ENCODE measurements around the gene PBX1.
A peak's percentile ranks its signal among the peaks of the same experiment; 100 is the strongest.

Gene PBX1

DNA sequence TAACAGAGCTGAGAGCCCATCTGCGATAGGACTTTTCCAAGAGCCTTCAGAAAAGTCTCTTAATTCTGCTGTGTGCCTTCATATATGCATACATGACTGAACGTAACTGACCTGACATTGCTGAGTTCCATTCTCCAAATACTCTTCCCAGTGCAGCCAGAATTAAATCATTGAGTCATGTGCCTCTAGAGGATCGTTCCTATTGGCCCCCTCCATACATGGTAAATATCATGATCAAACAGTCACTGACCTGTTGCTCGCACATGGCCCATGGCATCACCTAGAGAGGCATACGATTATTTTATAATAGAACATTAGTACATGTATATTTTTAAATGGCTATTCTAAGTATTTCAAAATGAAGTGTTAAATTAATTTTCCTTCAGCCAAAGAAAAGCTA is 186.8 kb downstream of the PBX1 start:
- DNase-seq (ENCODE audit: extremely low read depth, low read depth) = no peak
- TF ChIP-seq, protein P1, sequence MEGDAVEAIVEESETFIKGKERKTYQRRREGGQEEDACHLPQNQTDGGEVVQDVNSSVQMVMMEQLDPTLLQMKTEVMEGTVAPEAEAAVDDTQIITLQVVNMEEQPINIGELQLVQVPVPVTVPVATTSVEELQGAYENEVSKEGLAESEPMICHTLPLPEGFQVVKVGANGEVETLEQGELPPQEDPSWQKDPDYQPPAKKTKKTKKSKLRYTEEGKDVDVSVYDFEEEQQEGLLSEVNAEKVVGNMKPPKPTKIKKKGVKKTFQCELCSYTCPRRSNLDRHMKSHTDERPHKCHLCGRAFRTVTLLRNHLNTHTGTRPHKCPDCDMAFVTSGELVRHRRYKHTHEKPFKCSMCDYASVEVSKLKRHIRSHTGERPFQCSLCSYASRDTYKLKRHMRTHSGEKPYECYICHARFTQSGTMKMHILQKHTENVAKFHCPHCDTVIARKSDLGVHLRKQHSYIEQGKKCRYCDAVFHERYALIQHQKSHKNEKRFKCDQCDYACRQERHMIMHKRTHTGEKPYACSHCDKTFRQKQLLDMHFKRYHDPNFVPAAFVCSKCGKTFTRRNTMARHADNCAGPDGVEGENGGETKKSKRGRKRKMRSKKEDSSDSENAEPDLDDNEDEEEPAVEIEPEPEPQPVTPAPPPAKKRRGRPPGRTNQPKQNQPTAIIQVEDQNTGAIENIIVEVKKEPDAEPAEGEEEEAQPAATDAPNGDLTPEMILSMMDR (IDR thresholded peaks at IDR 0.05; ENCODE audit: low read depth, low read length, missing control alignments) = no peak

DNA sequence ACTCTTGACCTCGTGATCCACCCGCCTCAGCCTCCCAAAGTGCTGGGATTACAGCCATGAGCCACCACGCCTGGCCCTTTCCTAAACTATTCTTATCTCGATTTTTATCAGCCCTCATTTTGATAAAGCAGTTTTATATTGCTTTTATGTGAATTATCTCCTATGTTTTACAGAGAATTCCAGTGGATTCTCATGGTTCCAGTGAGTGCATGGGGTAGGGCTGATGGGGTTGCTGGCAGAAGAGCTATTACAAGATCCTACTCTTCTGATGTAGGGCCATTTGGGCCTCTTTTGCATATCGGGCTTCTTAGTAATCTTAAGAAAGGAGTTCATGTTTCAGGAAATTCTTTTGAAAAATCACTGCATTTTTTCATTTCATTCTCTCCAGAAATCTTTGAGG is 187.6 kb downstream of the PBX1 start:
- TF ChIP-seq, protein P1 (IDR thresholded peaks at IDR 0.05; ENCODE audit: low read depth, low read length, missing control alignments) = no peak
- DNase-seq (ENCODE audit: extremely low read depth, low read depth) = no peak
- no peak overlapping the region for H3K4me3 ChIP-seq (replicated peaks; ENCODE audit: low read depth, low read length)

More for the DNA sequence above, 186.8 kb downstream of the PBX1 start:
- no peak overlapping the region for H3K4me3 ChIP-seq (replicated peaks; ENCODE audit: low read depth, low read length)

DNA sequence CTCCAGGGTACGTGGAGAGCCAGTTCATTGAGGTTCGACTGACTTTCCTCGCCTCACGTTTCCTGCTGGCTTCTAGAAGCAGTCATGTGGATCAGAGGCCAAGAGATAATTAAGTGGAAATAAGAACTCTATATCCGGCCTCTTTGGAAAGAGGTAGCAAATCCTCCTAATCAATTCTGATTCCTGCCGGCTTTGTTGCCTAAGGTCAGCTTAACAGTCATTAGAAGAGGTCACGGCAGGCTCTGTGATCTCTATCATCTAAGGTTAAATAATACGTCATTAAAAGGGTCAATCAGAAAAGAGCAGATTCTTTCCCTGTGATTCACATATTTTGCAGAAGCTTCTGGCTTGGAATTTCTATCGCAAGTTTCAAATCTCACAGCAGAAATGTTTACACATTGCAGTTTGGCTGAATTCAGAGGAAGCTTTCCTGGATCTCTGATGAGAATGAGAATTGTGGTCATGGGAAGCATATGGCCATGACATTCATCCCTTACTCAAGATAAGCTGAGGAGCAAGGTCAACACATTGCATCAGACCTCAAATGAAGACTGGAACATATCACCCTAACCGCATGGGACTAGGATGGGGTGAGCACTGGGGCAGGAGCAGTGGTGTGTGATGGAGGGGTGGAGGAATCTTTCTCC is 189.4 kb downstream of the PBX1 start:
- TF ChIP-seq, protein P1 (IDR thresholded peaks at IDR 0.05; ENCODE audit: low read depth, low read length, missing control alignments) = no peak
- DNase-seq (ENCODE audit: extremely low read depth, low read depth) = peak; percentile 92
- H3K4me3 ChIP-seq (replicated peaks; ENCODE audit: low read depth, low read length) = no peak overlapping the region

DNA sequence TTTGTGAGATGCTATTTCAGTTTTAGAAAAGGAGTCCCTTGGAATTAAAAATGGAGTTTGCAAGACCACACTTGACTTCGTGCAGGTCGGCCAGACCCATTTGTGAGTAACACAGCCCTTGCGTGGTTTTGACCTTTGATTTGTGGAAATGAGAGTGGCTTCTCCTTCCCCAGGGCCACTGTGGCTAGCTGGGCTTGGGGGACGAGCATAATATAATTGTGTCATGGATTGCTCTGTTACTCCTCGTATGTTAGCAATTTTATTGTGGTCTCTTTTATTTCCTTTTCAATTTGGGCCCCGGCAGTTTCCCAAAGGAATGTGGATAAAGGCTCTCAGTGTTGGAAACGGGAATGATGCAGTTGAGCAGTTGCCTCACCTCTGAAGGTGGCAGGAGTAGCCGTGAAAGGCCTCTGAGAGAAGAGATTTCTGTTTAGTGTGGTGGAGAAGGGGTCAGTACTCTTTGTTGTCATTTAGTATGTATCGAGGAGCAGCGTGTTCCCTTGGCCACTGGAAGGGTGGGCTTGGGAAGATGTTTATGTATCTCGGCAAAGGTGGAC is 194.6 kb downstream of the PBX1 start:
- TF ChIP-seq, protein P1 (IDR thresholded peaks at IDR 0.05; ENCODE audit: low read depth, low read length, missing control alignments) = no peak
- DNase-seq (ENCODE audit: extremely low read depth, low read depth) = no peak
- no peak overlapping the region for H3K4me3 ChIP-seq (replicated peaks; ENCODE audit: low read depth, low read length)

DNA sequence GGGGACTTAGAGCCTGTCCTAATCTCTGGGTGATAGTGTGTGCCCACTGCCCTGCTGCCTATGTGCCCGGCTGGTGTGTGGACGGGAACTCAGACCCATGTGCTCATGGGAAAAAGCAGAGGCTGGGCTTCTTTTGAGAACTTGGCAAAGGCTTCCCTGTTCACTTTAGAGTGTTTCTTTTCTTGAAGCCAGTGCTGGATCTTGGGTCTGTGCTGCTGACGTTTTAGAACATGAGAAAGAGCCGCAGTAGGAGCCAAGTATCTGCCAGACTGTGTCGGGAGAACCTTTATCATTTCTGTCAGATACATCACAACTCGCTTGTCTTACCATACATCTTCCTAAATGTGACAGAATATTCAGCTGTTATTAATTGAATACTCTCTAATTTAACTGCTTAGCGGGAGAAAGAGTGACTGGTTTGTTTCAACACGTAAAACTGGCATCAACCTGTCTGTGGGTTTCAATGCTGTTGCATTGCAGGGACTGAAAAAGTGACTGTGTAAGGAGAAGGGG is 195.2 kb downstream of the PBX1 start:
- TF ChIP-seq, protein P1 (IDR thresholded peaks at IDR 0.05; ENCODE audit: low read depth, low read length, missing control alignments) = no peak
- H3K4me3 ChIP-seq (replicated peaks; ENCODE audit: low read depth, low read length) = no peak overlapping the region
- DNase-seq (ENCODE audit: extremely low read depth, low read depth) = no peak

DNA sequence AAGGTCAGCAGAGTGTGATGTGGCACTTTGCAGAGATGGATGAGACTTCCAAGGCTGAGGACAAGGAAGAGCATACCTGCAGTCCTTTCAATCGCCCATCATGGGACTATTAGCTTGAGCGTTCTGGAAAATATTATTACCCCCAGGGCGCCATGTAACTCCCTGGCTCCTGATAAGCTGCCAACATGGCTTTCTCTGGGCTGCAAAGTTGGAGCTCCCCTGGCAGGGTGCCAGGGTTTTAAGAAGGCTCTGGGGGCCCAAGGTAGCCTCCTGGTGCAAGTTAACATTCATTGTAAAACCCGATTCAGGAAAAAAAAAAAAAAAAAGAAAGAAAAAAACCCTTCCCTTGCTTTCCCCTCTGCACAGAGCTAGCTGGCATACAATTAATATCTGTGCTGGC is 196.7 kb downstream of the PBX1 start:
- TF ChIP-seq, protein P1 (IDR thresholded peaks at IDR 0.05; ENCODE audit: low read depth, low read length, missing control alignments) = no peak
- no peak for DNase-seq (ENCODE audit: extremely low read depth, low read depth)
- H3K4me3 ChIP-seq (replicated peaks; ENCODE audit: low read depth, low read length) = no peak overlapping the region

Data from HFF-Myc (cell line).